Stimulated activated CD8-positive, alpha-beta memory T cell treated with anti-CD3 and anti-CD28 coated beads, Interleukin-7, amount 100 ng/mL, for 1 hour (primary cell): Measurements from ENCODE around the gene EZR.

Experiments
- DNase-seq, 2 donors: peaks; one replicate each; pipeline ENCODE4 v3.0.0-alpha.2; 2020; ENCODE audit warnings: low read depth in 2 of 2

EZR gene

DNA sequence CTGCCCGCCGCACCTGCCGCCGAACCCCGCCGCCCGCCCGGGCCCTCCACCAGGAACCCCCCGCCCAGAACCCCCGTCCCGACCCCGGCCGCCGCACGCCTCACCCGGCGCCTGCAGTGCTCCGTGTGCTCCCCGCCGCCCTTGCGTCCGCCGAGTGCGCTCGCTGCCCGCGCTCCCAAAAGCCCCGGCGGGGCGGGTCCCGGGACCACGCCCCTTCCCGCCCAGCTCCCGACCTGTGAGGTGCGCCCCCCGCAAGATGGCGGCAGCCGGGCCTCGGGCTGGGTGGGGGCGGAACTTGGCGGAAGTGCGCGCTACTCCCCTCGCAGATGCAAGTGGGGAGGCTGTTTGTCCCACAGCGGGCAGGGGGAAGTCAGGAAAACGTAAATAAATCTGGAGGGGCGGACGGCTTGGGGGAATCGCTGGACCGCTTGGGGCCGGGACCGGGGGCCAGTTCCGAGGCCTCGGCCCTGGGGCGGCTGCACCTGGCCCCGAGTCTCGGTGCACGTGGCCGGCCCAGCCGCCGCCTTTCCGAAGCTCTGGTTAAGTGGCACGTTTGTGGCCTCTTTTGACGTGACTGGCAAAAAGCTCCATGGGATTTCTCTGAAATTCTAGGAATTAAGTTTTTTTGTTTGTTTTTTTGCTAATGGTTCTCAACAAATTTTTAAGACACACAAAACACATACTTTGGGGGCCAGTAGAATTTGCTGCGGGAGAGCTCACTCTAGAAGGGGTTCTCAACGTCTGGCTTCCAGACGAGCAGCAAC is at the start of gene EZR:
TSS of gene EZR (minus strand) at position 156 of the 764 bp plus-strand sequence. CDS start 1,275 bp downstream, outside the sequence.
- DNase-seq = peak; percentile 68 to 72

GRCh38 chr6:158868122-158868480 is 48.9 kb upstream of the EZR start:
- DNase-seq = no peak

DNA sequence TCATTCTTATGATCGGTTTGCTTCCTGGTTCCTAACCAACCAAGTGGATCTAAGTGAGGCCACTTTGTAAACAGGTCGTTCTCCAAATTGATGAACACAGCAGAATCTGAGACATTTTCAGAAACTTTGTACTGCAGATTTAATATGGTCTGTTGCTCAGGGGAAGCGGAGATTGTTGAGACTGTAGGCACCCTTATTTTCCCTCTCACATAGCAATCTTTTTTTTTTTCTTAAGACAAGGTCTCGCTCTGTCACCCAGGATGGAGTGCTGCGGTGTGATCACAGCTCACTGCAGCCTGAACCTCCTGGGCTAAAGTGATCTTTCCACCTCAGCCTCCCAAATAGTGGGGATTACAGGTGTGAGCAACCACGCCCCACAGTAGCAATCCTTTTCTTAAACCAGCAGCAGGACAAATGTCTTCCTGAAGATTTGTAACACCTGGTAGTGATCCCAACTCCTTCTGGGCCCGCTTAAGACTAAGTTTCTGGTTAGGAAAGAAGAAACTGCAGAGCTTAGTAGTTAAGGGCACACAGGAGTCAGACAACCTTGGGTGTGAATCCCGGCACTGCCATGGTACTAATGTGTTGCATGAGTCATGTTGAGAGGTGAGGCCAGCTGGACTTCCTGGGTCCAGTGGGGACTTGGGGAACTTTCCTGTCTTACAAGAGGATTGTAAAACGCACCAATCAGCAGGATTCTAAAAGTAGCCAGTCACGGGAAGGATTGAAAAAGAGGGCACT is 48.4 kb upstream of the EZR start:
- DNase-seq = no peak

DNA sequence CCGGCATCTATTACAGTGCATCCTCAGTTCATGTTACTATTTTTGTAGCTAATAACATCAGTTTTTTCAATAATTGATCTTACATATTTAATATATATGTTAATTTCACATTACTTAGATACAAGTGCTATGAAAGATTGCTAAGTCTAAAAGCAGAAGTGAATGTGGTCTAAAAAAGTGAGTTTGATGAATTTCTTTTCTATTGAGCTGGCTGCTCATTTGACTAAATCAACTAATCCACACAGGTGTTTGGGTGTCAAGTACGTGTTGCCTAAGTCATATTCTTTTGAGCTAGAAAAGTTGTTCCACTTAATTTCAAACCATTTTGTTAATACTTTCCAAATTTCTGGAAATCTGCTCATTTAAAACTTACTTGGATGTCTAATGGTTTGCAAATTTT is 46.6 kb upstream of the EZR start:
- DNase-seq = no peak

DNA sequence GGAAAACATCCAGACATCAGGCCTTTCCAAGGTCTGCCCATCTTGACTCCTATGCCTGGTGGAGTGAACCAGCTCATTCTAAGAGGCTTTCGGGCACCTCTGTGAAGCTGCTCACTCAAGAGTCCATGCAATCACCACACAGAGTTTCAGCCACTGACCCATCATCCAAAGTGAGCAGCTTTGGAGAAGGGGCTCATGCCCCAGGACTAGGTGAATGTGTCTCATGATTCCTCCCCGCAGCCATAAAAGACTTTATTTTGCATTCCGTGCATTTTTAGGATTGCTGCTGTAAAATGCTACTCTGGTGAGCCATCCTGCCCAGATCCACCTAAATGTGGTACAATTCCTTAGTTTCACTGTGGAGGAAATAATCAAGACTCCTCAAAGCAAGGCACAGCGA is 44.5 kb upstream of the EZR start:
- no peak for DNase-seq

- no peak for DNase-seq
Measured at GRCh38 chr6:158861686-158862381, 42.7 kb upstream of the EZR start.

GRCh38 chr6:158860279-158860865 is 41.2 kb upstream of the EZR start:
- no peak for DNase-seq

DNA sequence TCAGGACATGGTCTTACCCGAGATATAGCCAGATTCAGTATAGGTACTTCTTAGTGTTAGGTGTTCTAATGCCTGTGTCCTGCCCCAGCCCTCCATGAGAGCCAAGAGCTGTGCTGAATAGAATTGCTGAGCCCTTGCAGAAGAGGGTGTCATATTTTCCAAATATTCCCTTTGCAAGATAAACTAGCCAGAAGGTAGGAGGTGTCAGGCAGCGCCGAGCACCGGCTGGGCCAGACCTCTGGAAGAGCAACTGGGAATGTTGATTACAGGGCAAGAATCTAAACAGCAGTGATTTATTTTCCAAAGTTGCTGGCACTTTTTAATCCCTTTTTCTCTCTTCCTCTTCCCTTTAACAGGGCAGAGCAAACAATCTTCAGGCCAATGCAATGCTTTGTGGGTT is 37.1 kb upstream of the EZR start:
- DNase-seq = no peak

- DNase-seq = no peak
Measured at GRCh38 chr6:158854214-158855101, 35.3 kb upstream of the EZR start.

DNA sequence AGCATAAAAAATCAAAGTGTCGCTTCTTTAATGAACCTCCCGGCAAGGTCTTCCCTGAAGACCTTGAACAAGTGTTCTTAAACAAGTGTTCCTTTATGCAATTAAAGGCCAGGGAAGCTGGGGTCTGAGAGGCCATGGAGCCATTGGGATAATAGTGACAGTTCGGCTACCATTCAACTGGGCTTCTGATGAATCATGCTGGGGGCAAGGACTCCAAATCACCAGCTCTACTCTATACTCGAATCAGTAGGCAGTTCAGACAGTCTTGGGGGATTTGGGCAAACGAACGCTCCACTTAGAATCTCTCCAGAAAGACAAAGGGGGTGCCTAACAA is 34.7 kb upstream of the EZR start:
- DNase-seq = no peak

DNA sequence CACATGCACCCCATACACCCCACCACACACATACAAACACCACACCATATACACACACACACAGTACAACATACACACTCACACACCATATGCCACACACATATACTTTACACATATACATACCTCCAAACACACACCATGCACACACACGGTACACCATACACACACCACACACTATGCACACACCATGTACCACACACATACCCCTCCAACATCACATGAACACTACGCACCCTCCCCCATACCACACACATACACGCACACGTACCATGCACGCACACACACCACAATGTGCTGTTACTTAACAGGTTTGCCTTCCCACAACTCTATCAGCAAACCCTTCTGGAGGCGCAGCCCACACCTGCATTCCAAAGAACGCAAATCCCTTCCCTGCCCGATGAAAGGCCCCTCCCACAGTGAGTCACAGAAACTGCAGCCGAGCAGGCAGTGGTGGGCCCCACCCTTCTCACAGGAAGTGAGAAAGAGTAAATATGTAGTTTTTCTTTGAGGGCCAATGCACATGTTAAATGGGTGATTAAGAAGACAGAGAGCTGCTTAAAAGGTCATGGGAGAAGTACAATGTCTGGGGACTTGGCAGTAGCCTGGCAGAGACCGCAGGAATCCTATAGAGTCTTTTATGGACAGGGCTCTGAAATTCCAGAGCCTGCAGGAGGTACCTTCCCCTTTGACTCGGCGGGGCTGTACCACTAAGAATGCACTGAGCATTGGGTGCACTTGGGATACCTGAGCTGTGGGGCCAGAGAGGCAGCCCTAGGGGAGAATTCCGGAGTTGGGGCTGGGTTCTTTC is 34.1 kb upstream of the EZR start:
- DNase-seq = peak; percentile 63 to 66

GRCh38 chr6:158852312-158853071 is 33.3 kb upstream of the EZR start:
- no peak for DNase-seq

GRCh38 chr6:158850807-158851115 is 31.6 kb upstream of the EZR start:
- no peak for DNase-seq

DNA sequence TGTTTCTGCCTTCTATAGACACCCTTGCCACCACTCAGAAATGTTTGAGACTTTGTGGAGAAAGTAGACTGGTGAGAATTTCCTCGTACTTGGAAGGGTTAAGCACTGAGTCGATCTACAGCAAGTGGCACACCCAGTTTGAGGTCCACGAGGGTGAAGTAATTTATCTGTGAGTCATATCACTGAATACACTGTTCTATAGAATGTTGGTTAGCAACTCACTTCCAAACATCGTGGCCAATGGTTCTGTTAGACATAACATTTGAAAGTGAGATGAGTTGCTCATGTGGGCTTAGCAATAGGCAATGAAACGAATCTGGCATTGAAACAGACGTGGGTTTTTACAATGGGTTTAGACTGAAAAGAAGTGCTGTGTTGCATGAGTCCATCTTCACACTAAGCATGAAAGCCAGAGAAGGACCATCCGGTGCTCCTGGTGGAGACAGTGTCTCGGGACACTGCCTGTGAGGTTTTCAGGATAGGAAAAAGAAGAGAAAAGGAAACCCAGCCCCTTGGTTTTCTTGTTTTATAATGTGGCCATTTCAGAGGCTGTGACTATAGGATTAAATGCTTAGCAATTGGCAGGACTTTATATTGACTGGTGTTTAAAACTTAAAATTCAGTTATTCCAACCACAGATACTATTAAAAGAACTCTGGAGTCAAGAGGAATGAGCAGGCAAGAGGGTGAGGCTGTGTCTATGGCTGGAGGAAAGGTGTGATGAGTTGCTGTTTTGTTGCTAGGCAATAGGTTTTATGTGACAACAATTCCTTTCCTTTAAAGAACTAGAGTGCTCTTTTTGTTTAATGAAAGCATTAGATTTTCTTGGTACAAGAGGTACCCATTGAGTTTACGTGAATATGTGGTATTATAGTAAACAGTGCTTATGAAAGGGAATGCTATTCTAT is 31.0 kb upstream of the EZR start:
- peak in 1 of 2 donors; percentile 18 for DNase-seq

GRCh38 chr6:158848490-158848895 is 29.3 kb upstream of the EZR start:
- DNase-seq = no peak

DNA sequence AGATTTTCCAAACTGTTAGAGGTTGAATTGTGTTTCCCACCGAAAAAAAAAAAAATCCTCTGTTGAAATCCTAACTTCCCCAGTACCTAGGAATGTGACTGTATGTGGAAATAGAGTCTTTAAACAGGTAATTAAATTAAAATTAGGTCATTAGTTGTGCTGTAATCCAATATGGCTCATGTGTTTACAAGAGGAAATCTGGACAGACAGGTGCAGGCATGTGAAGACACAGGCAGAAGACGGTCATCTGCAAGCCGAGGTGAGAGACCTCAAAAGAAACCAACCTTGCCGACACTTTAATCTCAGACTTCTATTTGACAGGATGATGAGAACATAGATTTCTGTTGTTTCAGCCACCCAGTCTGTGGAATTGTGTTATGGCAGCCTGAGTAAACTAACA is 28.6 kb upstream of the EZR start:
- no peak for DNase-seq

DNA sequence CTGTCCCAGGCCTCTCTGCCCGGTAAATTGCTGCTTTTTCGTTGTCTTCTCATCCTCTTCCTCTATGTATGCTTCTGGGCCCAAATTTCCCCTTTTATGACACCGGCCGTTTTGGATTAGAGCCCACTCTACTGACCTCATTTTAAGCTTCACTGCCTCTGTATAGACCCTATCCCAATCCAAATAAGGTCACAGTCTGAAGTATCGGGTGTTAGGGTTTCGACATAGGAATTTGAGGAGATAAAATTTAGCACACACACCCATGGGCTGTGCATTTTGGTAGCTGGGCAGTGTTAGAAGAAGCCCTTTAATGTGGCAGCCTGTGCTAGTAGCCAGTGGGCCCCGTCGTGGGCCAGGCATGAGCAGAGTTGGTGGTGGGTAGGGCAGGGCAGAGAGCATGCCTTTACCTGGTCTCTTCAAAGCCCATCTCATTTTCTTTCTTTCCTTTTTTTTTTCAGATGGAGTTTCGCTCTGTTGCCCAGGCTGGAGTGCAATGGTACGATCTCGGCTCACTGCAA is 27.9 kb upstream of the EZR start:
- no peak for DNase-seq

DNA sequence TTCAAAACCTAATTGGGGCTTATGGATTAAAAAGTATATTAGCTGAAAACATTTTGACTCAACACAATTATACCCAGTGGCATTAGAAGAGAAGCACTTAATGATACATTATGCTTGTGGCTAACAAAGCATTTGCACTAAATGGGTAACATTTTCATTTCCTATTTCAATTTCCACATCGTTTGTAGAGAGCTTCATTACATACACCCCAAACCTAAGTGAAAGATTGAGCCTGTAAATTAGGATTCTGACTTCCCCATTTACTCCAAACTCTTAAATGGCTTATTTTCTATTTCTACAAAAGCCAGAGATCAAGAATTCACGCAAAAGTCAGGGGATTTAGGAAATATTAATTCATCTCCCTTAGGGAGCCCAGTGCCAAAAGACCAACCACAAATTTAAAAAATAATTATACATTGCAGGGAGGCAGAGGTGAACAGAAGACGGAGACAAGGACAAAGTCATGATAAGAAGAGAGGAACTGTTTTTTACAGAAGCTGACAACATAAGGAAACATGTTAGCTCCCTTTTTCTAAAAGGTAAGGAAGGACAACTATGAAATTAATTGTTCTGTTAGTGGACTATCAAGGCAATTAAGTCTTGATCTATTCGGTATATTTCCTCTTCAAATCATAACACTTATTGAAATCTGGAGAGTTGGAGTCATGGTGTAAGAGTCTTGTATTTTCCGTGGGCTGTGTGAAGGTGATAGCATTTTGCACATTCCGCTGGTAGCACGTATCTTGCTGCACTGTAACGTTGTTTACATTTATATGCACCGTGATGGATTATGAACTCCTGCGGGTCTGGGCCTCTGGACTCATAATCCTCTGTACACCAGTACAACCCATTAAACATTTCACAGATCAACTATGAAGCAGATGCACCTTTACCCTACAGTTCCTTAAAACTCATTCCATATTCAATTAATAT is 24.8 kb upstream of the EZR start:
- DNase-seq = no peak
